Stimulated activated memory B cell treated with anti-CD40 and anti-IgM and Interleukin-4, amounts not matched to agents 10 μg/mL and 1 μg/mL and 100 μg/mL, for 72 hours (primary cell): Measurements from ENCODE around the gene KHSRP.
"Not testable (repeated sequence)": the region's sequence is repeated elsewhere in the genome, so short reads cannot be mapped to it uniquely, and the experiment has no call there.

Experiments used
- ATAC-seq: fragments of 150-1000 bp; cut with Tn5 transposase; 2 replicates; pipeline ENCODE4 v1.10.0; 2021
- H3K27ac Mint-ChIP-seq: one replicate; pipeline ENCODE4 v1.8.0; 2022; ENCODE audit warnings: mild to moderate bottlenecking, mixed read lengths
- H3K27me3 Mint-ChIP-seq: one replicate; pipeline ENCODE4 v1.8.0; 2022; ENCODE audit warnings: mixed read lengths
- H3K36me3 Mint-ChIP-seq: one replicate; pipeline ENCODE4 v1.8.0; 2022; ENCODE audit warnings: mixed read lengths
- H3K4me1 Mint-ChIP-seq: one replicate; pipeline ENCODE4 v1.8.0; 2022; ENCODE audit warnings: mixed read lengths
- H3K4me3 Mint-ChIP-seq: one replicate; pipeline ENCODE4 v1.8.0; 2022; ENCODE audit warnings: mild to moderate bottlenecking, moderate library complexity, mixed read lengths
- H3K9me3 Mint-ChIP-seq: one replicate; pipeline ENCODE4 v1.8.0; 2022; ENCODE audit warnings: mixed read lengths

The KHSRP gene

GRCh38 chr19:6414793-6415590 lies 9.6 kb downstream of the KHSRP start:
- peaks cover 56% of the 10 kb centered on the region for H3K36me3 Mint-ChIP-seq
- no peak overlapping the region for H3K4me3 Mint-ChIP-seq
- no peaks in the 10 kb centered on the region for H3K4me1 Mint-ChIP-seq
- no peaks in the 10 kb centered on the region for H3K9me3 Mint-ChIP-seq
- no peak for ATAC-seq
- no peaks in the 10 kb centered on the region for H3K27me3 Mint-ChIP-seq
- H3K27ac Mint-ChIP-seq: no peak overlapping the region

- H3K4me3 Mint-ChIP-seq: no peak overlapping the region
- peaks cover 46% of the 10 kb centered on the region for H3K36me3 Mint-ChIP-seq
These were observed 10.6 kb downstream of the KHSRP start for GRCh38 chr19:6413721-6414643.

GRCh38 chr19:6413291-6413690 lies 11.3 kb downstream of the KHSRP start:
- no peak overlapping the region for H3K4me3 Mint-ChIP-seq
- no peak for ATAC-seq
- peaks cover 40% of the 10 kb centered on the region for H3K36me3 Mint-ChIP-seq
- H3K9me3 Mint-ChIP-seq: no peaks in the 10 kb centered on the region
- H3K27me3 Mint-ChIP-seq: no peaks in the 10 kb centered on the region
- no peaks in the 10 kb centered on the region for H3K4me1 Mint-ChIP-seq
- no peak overlapping the region for H3K27ac Mint-ChIP-seq

More at GRCh38 chr19:6413721-6414643, 10.6 kb downstream of the KHSRP start:
- Mint-ChIP-seq H3K27me3 (no peaks in the 10 kb centered on the region), H3K9me3 (no peaks in the 10 kb centered on the region), H3K4me1 (no peaks in the 10 kb centered on the region), H3K27ac (no peak overlapping the region)
- ATAC-seq: no peak

DNA sequence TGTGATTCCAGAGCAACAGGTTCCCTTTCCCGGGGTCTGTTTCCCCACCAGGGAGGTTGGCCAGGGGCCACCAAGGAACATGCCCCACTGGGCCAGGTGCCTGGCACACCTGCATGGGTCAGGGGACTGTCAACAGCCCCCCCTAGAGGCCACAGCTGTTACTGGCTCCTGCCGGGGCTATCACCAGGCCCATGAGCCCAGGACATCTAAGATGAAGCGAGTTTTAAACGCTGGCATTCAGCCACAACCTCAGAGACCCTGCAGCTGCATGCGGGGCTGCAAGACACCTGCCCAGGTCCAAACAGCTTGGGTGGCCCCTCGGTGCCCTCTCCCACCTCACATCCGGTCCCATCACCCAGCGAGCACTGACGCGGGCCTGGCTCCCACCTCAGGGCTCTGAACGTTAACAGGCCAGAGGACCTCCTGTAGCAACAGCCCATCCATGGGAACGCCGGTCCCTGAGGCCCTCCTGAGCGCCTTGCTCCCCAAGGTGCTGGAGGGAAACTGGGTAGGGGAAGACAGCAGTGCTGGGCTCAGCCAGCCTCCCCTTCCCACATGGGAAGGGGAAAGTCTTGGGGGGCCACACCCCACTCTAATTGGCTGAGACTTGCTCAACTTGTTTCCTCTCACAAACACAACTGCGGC lies 12.0 kb downstream of the KHSRP start:
- Mint-ChIP-seq H3K36me3 (peaks cover 35% of the 10 kb centered on the region), H3K9me3 (no peaks in the 10 kb centered on the region), H3K27ac (no peak overlapping the region), H3K4me3 (no peak overlapping the region), H3K4me1 (no peaks in the 10 kb centered on the region), H3K27me3 (no peaks in the 10 kb centered on the region)
- ATAC-seq: peak; percentile 46

DNA sequence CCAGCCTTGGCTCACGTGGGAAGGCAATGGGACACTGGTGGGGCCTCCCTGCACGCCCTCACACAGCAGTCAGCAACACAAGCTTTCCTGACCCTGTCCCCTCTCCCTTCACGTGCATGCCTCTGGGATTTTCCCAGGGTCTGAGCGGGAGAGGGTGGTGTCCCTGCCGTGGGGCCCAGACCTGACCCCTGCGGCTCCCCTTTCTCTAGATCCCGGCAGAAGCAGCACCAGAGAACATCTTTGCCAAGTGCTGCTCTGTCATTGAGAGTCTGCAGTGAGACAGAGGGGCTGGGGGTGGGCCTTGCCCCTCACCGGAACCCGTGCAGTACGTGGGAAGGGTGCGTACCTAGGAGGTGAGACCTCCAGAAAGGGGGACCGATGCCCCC lies 12.6 kb downstream of the KHSRP start:
- Mint-ChIP-seq H3K36me3 (peaks cover 32% of the 10 kb centered on the region), H3K27me3 (no peaks in the 10 kb centered on the region), H3K4me1 (no peaks in the 10 kb centered on the region), H3K9me3 (no peaks in the 10 kb centered on the region), H3K27ac (no peak overlapping the region), H3K4me3 (no peak overlapping the region)
- peak; percentile 41 for ATAC-seq

GRCh38 chr19:6409346-6409745 lies 15.3 kb downstream of the KHSRP start:
- ATAC-seq: no peak
- H3K4me3 Mint-ChIP-seq: no peak overlapping the region
- peaks cover 8% of the 10 kb centered on the region for H3K36me3 Mint-ChIP-seq
- no peak overlapping the region for H3K27ac Mint-ChIP-seq
- H3K4me1 Mint-ChIP-seq: no peaks in the 10 kb centered on the region
- H3K27me3 Mint-ChIP-seq: no peaks in the 10 kb centered on the region
- H3K9me3 Mint-ChIP-seq: no peaks in the 10 kb centered on the region

- Mint-ChIP-seq H3K9me3 (no peaks in the 10 kb centered on the region), H3K4me3 (no peak overlapping the region), H3K27ac (no peak overlapping the region), H3K27me3 (no peaks in the 10 kb centered on the region), H3K4me1 (no peaks in the 10 kb centered on the region), H3K36me3 (no peaks in the 10 kb centered on the region)
- no peak for ATAC-seq
These were observed 18.2 kb downstream of the KHSRP start for GRCh38 chr19:6406401-6406800.

DNA sequence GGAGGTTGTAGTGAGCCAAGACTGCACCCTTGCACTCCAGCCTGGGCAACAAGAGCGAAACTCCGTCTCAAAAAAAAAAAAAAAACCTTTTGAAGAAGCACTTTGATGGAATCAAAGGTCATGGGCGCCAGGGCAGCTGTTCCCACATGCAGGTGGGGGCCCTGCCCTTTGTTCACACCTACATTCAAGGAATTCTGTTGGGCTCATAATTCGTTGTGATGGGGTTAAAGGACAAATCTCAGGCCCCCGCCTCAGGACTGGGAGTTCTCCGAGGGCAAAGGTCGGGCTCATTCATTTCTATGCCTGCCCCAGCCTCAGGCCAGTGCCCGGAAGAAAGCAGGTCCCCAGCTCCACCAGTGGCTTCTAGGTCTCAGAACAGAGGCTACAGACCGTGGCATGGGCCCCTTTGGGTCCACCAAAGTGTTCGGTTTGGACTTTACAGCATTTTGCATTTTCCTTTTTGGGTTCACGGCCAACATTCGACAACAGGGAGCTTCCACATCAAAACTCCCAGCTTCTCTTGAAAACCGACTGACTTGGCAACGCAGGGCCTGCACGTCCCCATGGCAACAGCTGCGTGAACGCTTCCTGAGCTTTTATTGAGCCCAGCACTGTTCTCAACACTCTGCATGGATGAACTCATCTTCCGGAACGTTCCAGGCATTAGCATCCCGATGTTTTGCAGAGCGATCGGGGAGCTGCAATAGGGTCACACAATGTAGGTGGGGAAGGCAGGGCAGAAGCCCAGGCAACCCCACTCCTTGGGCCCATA lies 21.6 kb downstream of the KHSRP start:
- no peak for ATAC-seq
- Mint-ChIP-seq H3K4me3 (no peak overlapping the region), H3K27me3 (peaks cover 8% of the 10 kb centered on the region), H3K27ac (no peak overlapping the region), H3K4me1 (no peaks in the 10 kb centered on the region), H3K36me3 (no peaks in the 10 kb centered on the region), H3K9me3 (no peaks in the 10 kb centered on the region)

GRCh38 chr19:6402058-6402457 lies 22.6 kb downstream of the KHSRP start:
- no peaks in the 10 kb centered on the region for H3K4me1 Mint-ChIP-seq
- H3K9me3 Mint-ChIP-seq: no peaks in the 10 kb centered on the region
- no peak overlapping the region for H3K27ac Mint-ChIP-seq
- H3K4me3 Mint-ChIP-seq: no peak overlapping the region
- ATAC-seq: no peak
- no peaks in the 10 kb centered on the region for H3K36me3 Mint-ChIP-seq
- peaks cover 8% of the 10 kb centered on the region for H3K27me3 Mint-ChIP-seq

DNA sequence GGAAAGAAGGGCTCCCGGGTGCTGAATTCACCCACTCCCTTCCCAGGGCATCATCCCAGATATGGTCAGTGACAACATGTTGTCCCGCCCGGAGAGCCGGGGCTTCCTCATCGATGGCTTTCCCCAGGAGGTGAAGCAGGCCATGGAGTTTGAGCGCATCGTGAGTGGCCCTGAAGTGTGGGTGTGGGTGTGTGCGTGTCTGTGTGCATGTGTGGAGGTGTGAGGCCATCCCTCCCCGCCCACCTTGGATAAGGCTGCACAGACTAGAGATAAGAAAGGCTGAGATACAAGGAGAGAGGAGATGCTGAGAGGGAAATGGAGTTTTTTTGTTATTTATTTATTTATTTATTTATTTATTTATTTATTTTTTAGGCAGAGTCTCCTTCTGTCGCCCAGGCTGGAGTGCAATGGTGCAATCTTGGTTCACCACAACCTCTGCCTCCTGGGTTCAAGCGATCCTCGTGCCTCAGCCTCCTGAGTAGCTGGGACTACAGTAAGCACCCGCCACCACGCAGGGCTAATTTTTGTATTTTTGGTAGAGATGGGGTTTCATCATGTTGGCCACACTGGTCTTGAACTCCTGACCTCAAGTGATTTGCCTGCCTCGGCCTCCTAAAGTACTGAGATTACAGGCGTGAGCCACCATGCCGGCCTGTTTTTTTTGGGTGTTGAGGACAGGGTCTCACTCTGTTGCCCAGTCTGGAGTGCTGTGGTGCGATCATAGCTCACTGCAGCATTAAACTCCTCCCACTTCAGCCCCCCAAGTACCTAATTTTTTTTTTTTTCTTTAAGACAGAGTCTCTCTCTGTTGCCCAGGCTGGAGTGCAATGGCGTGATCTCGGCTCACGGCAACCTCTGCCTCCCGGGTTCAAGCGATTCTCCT lies 24.3 kb downstream of the KHSRP start:
- H3K36me3 Mint-ChIP-seq, ATAC-seq, H3K9me3 Mint-ChIP-seq, H3K4me3 Mint-ChIP-seq, H3K4me1 Mint-ChIP-seq, H3K27ac Mint-ChIP-seq, H3K27me3 Mint-ChIP-seq: not testable (repeated sequence)

DNA sequence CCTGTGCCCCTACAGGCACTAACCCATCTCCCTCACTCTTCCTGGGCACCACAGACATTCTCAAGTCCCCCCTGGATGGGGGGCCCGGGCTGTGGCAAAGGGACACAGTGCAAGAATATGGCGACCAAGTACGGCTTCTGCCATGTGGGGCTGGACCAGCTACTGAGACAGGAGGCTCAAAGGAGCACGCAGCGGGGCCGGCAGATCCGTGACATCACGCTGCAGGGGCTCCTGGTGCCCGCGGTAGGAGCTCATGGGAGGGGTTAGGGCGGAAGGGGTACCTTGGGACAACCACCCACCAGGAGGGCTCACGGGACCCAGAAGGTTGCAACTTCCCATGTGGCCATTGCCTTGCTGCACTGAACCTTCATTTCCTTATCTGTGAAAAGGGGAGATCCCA lies 28.3 kb downstream of the KHSRP start:
- H3K36me3 Mint-ChIP-seq: peaks cover 7% of the 10 kb centered on the region
- ATAC-seq: no peak
- peaks cover 23% of the 10 kb centered on the region for H3K4me1 Mint-ChIP-seq
- H3K27ac Mint-ChIP-seq: no peak overlapping the region
- H3K4me3 Mint-ChIP-seq: no peak overlapping the region
- H3K27me3 Mint-ChIP-seq: peaks cover 8% of the 10 kb centered on the region
- H3K9me3 Mint-ChIP-seq: no peaks in the 10 kb centered on the region

DNA sequence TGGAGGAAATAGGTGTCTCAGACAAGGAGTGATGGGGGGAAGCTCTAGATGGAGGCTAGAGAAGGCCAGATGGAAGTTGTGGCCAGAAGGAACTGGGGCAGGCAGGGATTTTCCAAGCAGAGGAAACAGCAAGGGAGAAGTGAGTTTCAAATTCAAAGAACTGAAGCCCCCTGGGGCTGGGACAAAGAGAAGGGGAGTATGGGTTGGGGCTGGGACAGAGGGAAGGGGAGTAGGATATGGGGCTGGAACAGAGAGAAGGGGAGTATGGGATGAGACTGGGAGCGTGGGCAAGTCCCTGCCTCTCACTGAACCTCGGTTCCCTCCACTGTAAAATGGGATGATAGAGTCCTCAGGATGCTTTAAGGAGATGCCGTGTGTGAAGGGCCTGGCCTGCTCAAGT lies 29.8 kb downstream of the KHSRP start:
- no peak overlapping the region for H3K27ac Mint-ChIP-seq

GRCh38 chr19:6393983-6394412 lies 30.6 kb downstream of the KHSRP start:
- H3K9me3 Mint-ChIP-seq: no peaks in the 10 kb centered on the region

More for the DNA sequence above, 29.8 kb downstream of the KHSRP start:
- H3K27me3 Mint-ChIP-seq: peaks cover 2% of the 10 kb centered on the region
- ATAC-seq: no peak
- no peak overlapping the region for H3K4me3 Mint-ChIP-seq
- H3K4me1 Mint-ChIP-seq: peaks cover 29% of the 10 kb centered on the region
- peaks cover 13% of the 10 kb centered on the region for H3K36me3 Mint-ChIP-seq
- no peaks in the 10 kb centered on the region for H3K9me3 Mint-ChIP-seq

More at GRCh38 chr19:6393983-6394412, 30.6 kb downstream of the KHSRP start:
- H3K27me3 Mint-ChIP-seq: no peaks in the 10 kb centered on the region
- H3K36me3 Mint-ChIP-seq: peaks cover 18% of the 10 kb centered on the region
- ATAC-seq: no peak
- peak overlapping the region; percentile 90 for H3K4me3 Mint-ChIP-seq
- H3K4me1 Mint-ChIP-seq: peaks cover 29% of the 10 kb centered on the region
- H3K27ac Mint-ChIP-seq: peak overlapping the region; percentile 97
